ENCODE measurements around the gene ASMT. TPM values are rescaled to one million over a fixed set of nuclear protein-coding genes. Genes with fewer than 3 reads are reported as not detected.

The ASMT gene
- total RNA-seq: not detected in 2 replicates

DNA sequence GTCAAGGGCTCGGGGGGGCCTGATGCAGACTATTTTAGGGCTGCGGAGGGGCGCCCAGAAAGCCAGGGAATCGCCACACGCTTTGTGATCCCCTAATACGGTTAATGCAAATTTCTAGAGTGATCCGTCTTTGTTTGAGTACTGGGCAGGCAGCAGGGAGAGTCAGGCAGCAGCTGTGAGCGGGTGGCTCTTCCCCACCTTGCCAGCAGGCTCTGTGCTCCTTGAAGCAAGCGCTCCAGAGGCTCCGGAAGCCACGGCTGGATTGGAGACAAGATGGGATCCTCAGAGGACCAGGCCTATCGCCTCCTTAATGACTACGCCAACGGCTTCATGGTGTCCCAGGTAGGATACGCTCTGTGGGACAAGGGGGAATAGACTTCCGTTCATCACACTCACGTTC, at the start of gene ASMT:
TSS of gene ASMT (plus strand) at position 133 of the 400 bp plus-strand sequence. CDS start at position 274, 141 bp downstream.

DNA sequence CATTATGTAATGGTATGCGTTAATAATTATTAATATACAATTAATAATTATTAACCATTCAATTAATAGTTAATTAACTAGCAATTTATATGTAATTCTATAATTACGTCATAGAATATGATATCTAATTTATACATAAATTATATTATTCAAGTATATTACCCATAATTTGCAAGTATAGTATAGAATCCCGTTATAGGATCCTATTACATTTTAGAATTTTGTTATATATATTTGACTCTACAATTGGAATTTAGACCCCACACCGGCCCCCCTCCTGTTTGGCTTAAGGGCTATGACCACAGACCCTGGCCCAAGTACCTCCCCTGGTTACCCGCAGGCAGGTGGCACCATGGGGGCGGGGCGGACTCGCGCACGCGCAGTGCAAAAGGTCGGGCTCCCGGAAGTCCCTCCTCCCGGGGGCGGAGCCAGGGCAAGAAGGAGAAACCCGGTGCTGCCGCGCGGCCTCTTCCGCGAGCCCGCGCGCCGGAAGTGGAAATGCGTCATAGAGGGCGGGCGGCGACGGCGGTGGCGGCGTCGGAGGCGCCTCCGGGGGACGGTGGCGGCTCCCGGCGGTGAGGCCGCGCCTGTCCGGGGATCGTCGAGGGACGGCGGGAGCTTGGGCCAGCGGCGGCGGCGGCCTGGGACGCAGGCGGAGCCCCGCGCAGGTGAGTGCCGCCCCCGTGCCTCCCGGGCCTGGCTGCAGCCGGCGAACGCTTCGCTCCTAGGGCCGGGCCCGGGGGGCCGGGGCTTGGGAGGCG, 23.6 kb upstream of the ASMT start, which contains the start of gene AKAP17A:
TSS of gene AKAP17A (plus strand) at position 503 of the 761 bp plus-strand sequence. CDS start 1,859 bp downstream, outside the sequence.

Other genes starting within 250 kb of the ASMT start
- gene SLC25A6, start 222.9 kb upstream of the ASMT start, total RNA-seq: 111 and 188 TPM in 2 replicates
- 6.8 and 26.5 TPM in 2 replicates for gene ASMTL, start 162.2 kb upstream of the ASMT start, total RNA-seq
- not detected in 2 replicates for gene P2RY8, start 77.9 kb upstream of the ASMT start, total RNA-seq
- gene AKAP17A, start 23.5 kb upstream of the ASMT start, total RNA-seq: 27.1 and 30.7 TPM in 2 replicates

All from regular cardiac myocyte (primary cell).